PC-9 (cell line): ENCODE measurements around the gene TRAF3. TPM values are rescaled to one million over a fixed set of nuclear protein-coding genes. Genes with fewer than 3 reads are reported as not detected.

ENCODE experiments used
- BruUV-seq: library from RNA; stranded (reverse); fragments of 400-500 nt; replicated peaks from 2 replicates; lab custom pipeline; 2021; lab: Mats Ljungman, UMichigan
- CTCF ChIA-PET: fragments of 300-600 bp; sonication (Branson Sonifier 250); formaldehyde crosslinking; loops from one replicate; lab custom pipeline; 2022; ENCODE audit warnings: antibody characterized with exemption; lab: Charles Lee
- POLR2A ChIA-PET: fragments of 300-600 bp; sonication (Branson Sonifier 250); formaldehyde crosslinking; loops from one replicate; lab custom pipeline; 2022; ENCODE audit warnings: antibody characterized with exemption; ENCODE audit not compliant: unreplicated experiment; lab: Charles Lee
- DNase-seq, 2 experiments: peaks; one replicate each; pipeline versions ENCODE4 v3.0.0 to v3.0.0-alpha.2; 2015 to 2022; ENCODE audit warnings: mixed read lengths in 1 of 2
- H2AFZ ChIP-seq: fragments of 200-600 bp; sonication (generic); 2 replicates; pipeline ENCODE4 v1.8.1; 2017; ENCODE audit warnings: antibody characterized with exemption
- H3F3A ChIP-seq: fragments of 200-600 bp; sonication (generic); 2 replicates; pipeline ENCODE4 v1.8.1; 2017; ENCODE audit warnings: antibody characterized with exemption, mild to moderate bottlenecking, low read depth; ENCODE audit not compliant: insufficient read depth
- H3K27ac ChIP-seq: fragments of 200-600 bp; sonication (generic); 2 replicates; pipeline ENCODE4 v1.6.1; 2016; ENCODE audit warnings: mixed run types
- H3K27me3 ChIP-seq: fragments of 200-600 bp; sonication (generic); 2 replicates; pipeline ENCODE4 v1.6.1; 2016; ENCODE audit warnings: low read depth, mixed run types; ENCODE audit not compliant: insufficient read depth
- H3K36me3 ChIP-seq: fragments of 200-600 bp; sonication (generic); 2 replicates; pipeline ENCODE4 v1.6.1; 2016; ENCODE audit warnings: low read depth, mixed run types
- H3K4me1 ChIP-seq: fragments of 200-600 bp; sonication (generic); replicated peaks from 2 replicates; pipeline ENCODE4 v1.6.1; 2016; ENCODE audit warnings: mixed run types; ENCODE audit not compliant: insufficient read depth
- H3K4me2 ChIP-seq: fragments of 200-600 bp; sonication (generic); 2 replicates; pipeline ENCODE4 v1.6.1; 2017; ENCODE audit warnings: mixed run types
- H3K4me3 ChIP-seq: fragments of 200-600 bp; sonication (generic); 2 replicates; pipeline ENCODE4 v1.6.1; 2016; ENCODE audit warnings: mixed run types
- H3K79me2 ChIP-seq: fragments of 200-600 bp; sonication (generic); 2 replicates; pipeline ENCODE4 v1.6.1; 2017; ENCODE audit warnings: low read depth, mixed run types
- H3K9me2 ChIP-seq: fragments of 200-600 bp; sonication (generic); 2 replicates; pipeline ENCODE4 v1.8.1; 2017; ENCODE audit warnings: mild to moderate bottlenecking; ENCODE audit not compliant: insufficient read depth
- H3K9me3 ChIP-seq: fragments of 200-600 bp; sonication (generic); 2 replicates; pipeline ENCODE4 v1.8.1; 2016; ENCODE audit warnings: low read depth; ENCODE audit not compliant: insufficient read depth
- H4K20me1 ChIP-seq: fragments of 200-600 bp; sonication (generic); 2 replicates; pipeline ENCODE4 v1.8.1; 2017; ENCODE audit not compliant: insufficient read depth
- CTCF ChIP-seq: fragments of 200-600 bp; sonication (generic); conservative IDR thresholded peaks from 2 replicates; pipeline ENCODE4 v1.6.1; 2017; ENCODE audit warnings: mixed run types, antibody characterized with exemption, mild to moderate bottlenecking, moderate library complexity
- EZH2 ChIP-seq: fragments of 200-600 bp; sonication (generic); IDR thresholded peaks from 2 replicates; pipeline ENCODE4 v1.8.0; 2017; ENCODE audit warnings: antibody characterized with exemption, low read depth
- intact Hi-C: fragments of 100-400 bp; cut with micrococcal nuclease; formaldehyde crosslinking; loops from one replicate; pipeline ENCODE4 v1.10.0; 2022; ENCODE audit not compliant: unreplicated experiment
- total RNA-seq: library from RNA; stranded (reverse); gene quantifications from 2 replicates; pipeline ENCODE4 v1.2.3, GENCODE V29; 2021

Gene TRAF3
- total RNA-seq, 1 experiment from 2014 or later, result 41.3 TPM

DNA sequence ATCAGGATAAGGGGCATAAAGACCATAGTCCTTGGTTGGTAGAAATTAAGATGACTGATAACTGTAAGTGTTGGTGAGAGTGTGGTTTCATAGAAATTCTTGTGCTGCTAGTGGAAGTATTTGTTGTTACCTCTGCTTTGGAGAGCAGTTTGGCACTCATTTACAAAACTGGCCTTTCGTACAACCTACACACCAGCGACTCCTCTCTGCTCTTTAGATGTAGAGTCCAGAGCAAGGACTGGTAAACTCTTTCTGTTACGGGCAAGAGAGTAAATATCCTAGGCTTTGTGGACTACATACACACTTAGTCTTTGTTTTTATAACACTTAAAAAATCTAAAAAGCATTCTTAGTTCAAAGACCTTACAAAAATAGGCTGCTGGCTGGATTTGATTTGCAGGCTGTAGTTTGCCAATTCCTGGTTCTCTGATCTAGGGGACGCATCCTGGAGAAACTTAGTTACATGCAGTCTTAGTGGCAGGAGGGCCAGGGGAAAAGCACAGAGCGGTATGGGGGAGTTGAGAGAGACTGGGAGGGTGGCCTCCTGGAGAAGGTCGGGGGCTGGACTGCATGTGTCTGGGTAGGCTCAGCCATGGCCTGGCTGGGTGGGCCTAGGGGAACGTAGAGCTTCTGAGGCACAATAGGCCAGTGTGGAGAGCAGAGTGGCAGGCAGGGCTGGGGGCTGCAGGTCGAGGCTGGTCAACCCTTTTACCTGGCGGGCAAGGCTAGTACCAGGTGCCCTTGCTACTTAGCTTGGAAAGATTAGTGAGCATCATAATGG, 89.9 kb downstream of the TRAF3 start:
- intact Hi-C loops, result no loop called here
- H3K9me2 ChIP-seq, result no peaks in the 10 kb centered on the region
- ChIA-PET CTCF (no interaction called here), POLR2A (interaction anchor here (0.6 kb wide), 1 partner anchor 9 kb away, joined by 9 read pairs; no protein-coding TSS in a partner anchor)
- H3K79me2 ChIP-seq, result no peaks in the 10 kb centered on the region
- H3K9me3 ChIP-seq, result peaks cover under 1% of the 10 kb centered on the region; the same call in 1 of the 2 replicates
- DNase-seq, result no peak
- H3K27me3 ChIP-seq, result no peaks in the 10 kb centered on the region
- no TSS peak for BruUV-seq
- no peak overlapping the region for H3K4me3 ChIP-seq
- 0 out of 2 replicates have a peak, but pooled peaks cover 9% of the 10 kb centered on the region for H3F3A ChIP-seq
- no peaks in the 10 kb centered on the region for H3K36me3 ChIP-seq
- no peak overlapping the region for H3K4me2 ChIP-seq
- no peaks in the 10 kb centered on the region; the same call in 1 of the 2 replicates for H4K20me1 ChIP-seq
- no peak for TF ChIP-seq EZH2
- no peak for TF ChIP-seq CTCF
- H3K4me1 ChIP-seq, result no peaks in the 10 kb centered on the region
- H3K27ac ChIP-seq, result no peak overlapping the region
- H2AFZ ChIP-seq, result no peak overlapping the region

DNA sequence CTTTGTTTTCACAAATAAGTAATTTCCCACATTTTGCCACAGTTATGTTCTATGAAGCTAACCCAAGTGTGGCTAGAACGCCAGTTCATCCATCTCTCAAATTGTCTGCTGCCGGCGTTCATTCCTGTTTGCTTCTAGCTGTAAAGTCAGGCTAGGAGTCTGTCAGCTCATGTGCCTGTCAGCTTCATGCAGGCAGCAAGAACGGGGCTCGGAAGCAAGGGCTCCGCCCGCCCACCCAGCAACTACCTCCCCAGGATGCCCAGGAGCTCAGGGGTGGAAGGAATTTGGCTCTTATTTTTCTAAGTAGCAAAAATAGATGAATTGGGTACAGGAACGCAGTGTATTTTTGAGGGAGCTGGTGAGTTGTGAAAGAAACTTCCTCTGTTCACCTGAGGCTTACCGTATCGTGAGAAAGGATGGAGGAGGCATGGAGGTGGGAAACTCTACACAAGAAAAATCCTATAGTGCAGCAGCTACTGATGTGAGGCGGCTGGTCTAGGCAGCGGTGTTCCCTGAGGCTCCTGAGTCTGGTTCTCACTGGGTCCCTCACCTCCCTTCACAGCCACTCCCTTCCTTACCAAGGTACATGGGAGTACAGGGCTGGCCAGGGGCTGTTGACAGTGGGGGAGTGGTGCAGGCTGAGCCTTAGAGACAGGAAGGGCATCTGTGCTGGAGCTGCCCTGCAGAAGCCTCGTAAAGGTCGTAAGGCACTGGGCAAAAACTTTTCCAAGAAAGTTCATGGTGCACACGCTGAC, 90.8 kb downstream of the TRAF3 start:
- no peaks in the 10 kb centered on the region for H3K27me3 ChIP-seq
- no peak overlapping the region for H3K27ac ChIP-seq
- no peaks in the 10 kb centered on the region for H3K9me3 ChIP-seq
- no peaks in the 10 kb centered on the region for H3K36me3 ChIP-seq
- no peak overlapping the region for H3K4me2 ChIP-seq
- no peaks in the 10 kb centered on the region for H3K9me2 ChIP-seq
- ChIA-PET CTCF (no interaction called here), POLR2A (interaction anchor here (0.6 kb wide), 1 partner anchor 8 kb away, joined by 9 read pairs; no protein-coding TSS in a partner anchor)
- no peaks in the 10 kb centered on the region; the same call in 1 of the 2 replicates for H4K20me1 ChIP-seq
- H3K79me2 ChIP-seq, result no peaks in the 10 kb centered on the region
- no TSS peak for BruUV-seq
- no peak overlapping the region for H2AFZ ChIP-seq
- no peak for DNase-seq
- no peak for TF ChIP-seq EZH2
- TF ChIP-seq CTCF, result no peak
- H3K4me3 ChIP-seq, result no peak overlapping the region
- no peaks in the 10 kb centered on the region for H3K4me1 ChIP-seq
- intact Hi-C loops, result no loop called here
- 0 out of 2 replicates have a peak, but pooled peaks cover 1% of the 10 kb centered on the region for H3F3A ChIP-seq

GRCh38 chr14:102868956-102869547, 91.8 kb downstream of the TRAF3 start:
- H4K20me1 ChIP-seq, result no peaks in the 10 kb centered on the region; the same call in 1 of the 2 replicates
- H3K9me3 ChIP-seq, result no peaks in the 10 kb centered on the region
- no peaks in the 10 kb centered on the region for H3K4me1 ChIP-seq
- no peaks in the 10 kb centered on the region for H3K27me3 ChIP-seq
- H3K9me2 ChIP-seq, result no peaks in the 10 kb centered on the region
- no peaks in the 10 kb centered on the region for H3K79me2 ChIP-seq
- no peak for TF ChIP-seq EZH2
- TF ChIP-seq CTCF, result no peak
- no TSS peak for BruUV-seq
- POLR2A ChIA-PET, result no interaction called here
- CTCF ChIA-PET, result no interaction called here
- intact Hi-C loops, result no loop called here
- no peak overlapping the region for H2AFZ ChIP-seq
- DNase-seq, result no peak
- H3K4me3 ChIP-seq, result no peak overlapping the region
- H3K27ac ChIP-seq, result no peak overlapping the region
- H3K4me2 ChIP-seq, result no peak overlapping the region
- no peaks in the 10 kb centered on the region for H3K36me3 ChIP-seq
- H3F3A ChIP-seq, result no peaks in the 10 kb centered on the region
